Measurements from ENCODE around the gene TIMM22. TPM values are rescaled to one million over a fixed set of nuclear protein-coding genes. Genes with fewer than 3 reads are reported as not detected.
A peak's percentile ranks its signal among the peaks of the same experiment; 100 is the strongest.

Gene TIMM22
- 10 to 100 TPM in 1 of 3 donors, 1 to 10 TPM in 2; 7.8 to 11.3 (median 8.9) TPM for total RNA-seq
- 10.8 TPM for total RNA-seq (2013)

GRCh38 chr17:996554-997344, at the start of gene TIMM22:
Gene TIMM22, plus strand, starts transcription at chr17:997129. Its CDS starts 14 bp downstream, at chr17:997143.
- Mint-ChIP-seq H3K27me3 (ENCODE audit: low read depth in 2 of 2) (no peaks in the 10 kb centered on the region), H3K36me3 (no peaks in the 10 kb centered on the region), H3K4me3 (peak within 1 kb of the TSS; percentile 97), H3K4me1 (peaks cover 21 to 25% of the 10 kb centered on the region in 2 donors), H3K9me3 (peaks cover 6 to 9% of the 10 kb centered on the region in 2 donors), H3K27ac (peak within 1 kb of the TSS; percentile 96)
- TF ChIP-seq CTCF (IDR thresholded peaks at IDR 0.05) = peak; percentile 89
- H3K36me3 ChIP-seq (ENCODE audit: control insufficient read depth, insufficient read depth, low read length) = peaks cover 20% of the 10 kb centered on the region
- H3K27me3 ChIP-seq (ENCODE audit: control insufficient read depth, insufficient read depth, low read length) = no peaks in the 10 kb centered on the region
- ATAC-seq (peak; percentile 91 to 97 (median 91)), DNase-seq (peak; percentile 92 to 97)
- H3K4me3 ChIP-seq (ENCODE audit: low read length) = peak within 1 kb of the TSS; percentile 92
- H3K27ac ChIP-seq (ENCODE audit: low read length) = peak within 1 kb of the TSS; percentile 56
- WGBS (ENCODE audit: insufficient coverage) = under 1% methylated on average over 71 of the region's 71 CpGs
- intact Hi-C loops (cut with micrococcal nuclease) = loop anchor here (1.0 to 5.0 kb wide), 4 partner anchors 16 to 854 kb away; partner anchors contain the start of genes GLOD4 and MRM3
- H3K4me1 ChIP-seq (ENCODE audit: control insufficient read depth, insufficient read depth, low read length) = peaks cover 19% of the 10 kb centered on the region
- H3K9me3 ChIP-seq (ENCODE audit: control insufficient read depth, insufficient read depth, low read length) = peaks cover 22% of the 10 kb centered on the region

DNA sequence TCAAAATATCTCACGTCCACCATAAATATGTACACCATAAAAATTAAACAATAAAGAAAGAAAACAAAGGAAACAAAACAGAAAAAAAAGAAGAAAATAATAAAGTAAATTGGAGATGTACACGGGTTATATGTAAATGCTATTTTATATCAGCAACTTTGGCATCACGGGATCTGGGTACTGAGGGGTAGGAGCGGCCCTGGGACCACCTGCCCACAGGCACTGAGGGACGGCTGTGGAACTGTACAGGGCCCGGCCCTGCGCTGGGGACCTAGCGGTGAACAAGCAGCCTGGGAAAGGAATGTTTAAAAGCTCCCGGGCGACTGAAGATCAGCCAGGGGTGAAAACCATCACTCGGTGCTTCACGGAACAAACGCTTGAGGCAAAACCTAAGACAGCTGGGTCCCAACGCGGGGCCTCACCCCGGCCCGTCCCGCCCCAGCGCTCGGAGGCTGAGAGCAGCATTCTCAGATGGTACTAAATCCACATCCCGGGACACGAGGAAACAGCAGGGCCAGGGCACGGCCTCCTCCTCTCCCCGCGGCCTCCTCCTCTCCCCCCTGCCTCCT, 48.6 kb upstream of the TIMM22 start:
- Mint-ChIP-seq H3K36me3 (no peaks in the 10 kb centered on the region), H3K9me3 (no peaks in the 10 kb centered on the region)
- no peak for TF ChIP-seq CTCF (IDR thresholded peaks at IDR 0.05)

DNA sequence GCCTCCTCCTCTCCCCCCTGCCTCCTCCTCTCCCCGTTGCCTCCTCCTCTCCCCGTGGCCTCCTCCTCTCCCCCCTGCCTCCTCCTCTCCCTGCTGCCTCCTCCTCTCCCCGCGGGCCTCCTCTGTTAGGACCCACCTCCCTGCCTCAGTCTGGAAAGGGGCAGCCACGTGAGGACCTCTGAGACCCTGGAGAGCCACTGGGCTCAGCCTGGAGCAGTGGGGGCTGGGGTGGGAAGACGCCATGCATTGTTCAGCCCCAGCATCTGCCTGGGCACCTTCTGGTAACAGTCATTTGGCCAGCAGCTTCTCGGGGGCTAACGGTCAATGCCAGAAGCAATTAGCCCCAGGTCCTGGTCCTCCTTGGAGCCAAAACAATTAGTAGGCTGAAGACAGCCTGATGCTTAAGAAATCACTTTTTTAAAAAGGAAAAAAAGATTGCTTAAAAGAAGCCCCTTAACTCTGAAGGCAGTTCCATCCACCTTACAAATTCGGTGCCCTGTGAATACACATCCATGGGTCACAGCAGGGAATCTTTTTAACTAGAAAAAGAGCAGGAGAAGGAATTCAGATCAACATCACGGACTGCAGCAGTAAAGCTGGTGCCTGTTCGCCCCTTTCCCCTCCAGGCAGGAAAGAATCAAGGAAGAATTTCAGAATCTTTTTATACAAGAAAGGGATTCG, 47.2 kb upstream of the TIMM22 start:
- Histone ChIP-seq H3K4me3 (ENCODE audit: low read length) (no peak overlapping the region), H3K27ac (ENCODE audit: low read length) (no peak overlapping the region), H3K9me3 (ENCODE audit: control insufficient read depth, insufficient read depth, low read length) (no peaks in the 10 kb centered on the region), H3K36me3 (ENCODE audit: control insufficient read depth, insufficient read depth, low read length) (no peaks in the 10 kb centered on the region), H3K27me3 (ENCODE audit: control insufficient read depth, insufficient read depth, low read length) (peaks cover 5% of the 10 kb centered on the region), H3K4me1 (ENCODE audit: control insufficient read depth, insufficient read depth, low read length) (peaks cover 7% of the 10 kb centered on the region)
- TF ChIP-seq CTCF (IDR thresholded peaks at IDR 0.05) = no peak
- Mint-ChIP-seq H3K4me3 (no peak overlapping the region), H3K27ac (no peak overlapping the region), H3K36me3 (no peaks in the 10 kb centered on the region), H3K4me1 (no peaks in the 10 kb centered on the region), H3K9me3 (no peaks in the 10 kb centered on the region), H3K27me3 (ENCODE audit: low read depth in 2 of 2) (peaks cover 10 to 14% of the 10 kb centered on the region in 2 donors)
- ATAC-seq (no peak), DNase-seq (no peak)
- intact Hi-C loops (cut with micrococcal nuclease) = no loop called here
- WGBS (ENCODE audit: insufficient coverage) = 77% methylated on average over 11 of the region's 12 CpGs

More for the DNA sequence above, 48.6 kb upstream of the TIMM22 start:
- Histone ChIP-seq H3K4me3 (ENCODE audit: low read length) (no peak overlapping the region), H3K36me3 (ENCODE audit: control insufficient read depth, insufficient read depth, low read length) (no peaks in the 10 kb centered on the region), H3K27ac (ENCODE audit: low read length) (no peak overlapping the region), H3K27me3 (ENCODE audit: control insufficient read depth, insufficient read depth, low read length) (peaks cover 5% of the 10 kb centered on the region), H3K4me1 (ENCODE audit: control insufficient read depth, insufficient read depth, low read length) (peaks cover 7% of the 10 kb centered on the region), H3K9me3 (ENCODE audit: control insufficient read depth, insufficient read depth, low read length) (no peaks in the 10 kb centered on the region)
- intact Hi-C loops (cut with micrococcal nuclease) = no loop called here
- WGBS (ENCODE audit: insufficient coverage) = 94% methylated on average over 23 of the region's 25 CpGs
- ATAC-seq (no peak), DNase-seq (no peak)
- Mint-ChIP-seq H3K4me3 (no peak overlapping the region), H3K27ac (no peak overlapping the region), H3K4me1 (no peaks in the 10 kb centered on the region), H3K27me3 (ENCODE audit: low read depth in 2 of 2) (peaks cover 9 to 10% of the 10 kb centered on the region in 2 donors)

Measured in natural killer cell (primary cell).